GM19025 (cell line): ENCODE measurements around the gene EVA1A.

Experiments used
- ATAC-seq: cut with Tn5 transposase; IDR thresholded peaks from one replicate; pipeline ENCODE4 v1.9.1; 2021; ENCODE audit warnings: mild to moderate bottlenecking, low read depth, moderate library complexity; ENCODE audit not compliant: unreplicated experiment

Gene EVA1A

DNA sequence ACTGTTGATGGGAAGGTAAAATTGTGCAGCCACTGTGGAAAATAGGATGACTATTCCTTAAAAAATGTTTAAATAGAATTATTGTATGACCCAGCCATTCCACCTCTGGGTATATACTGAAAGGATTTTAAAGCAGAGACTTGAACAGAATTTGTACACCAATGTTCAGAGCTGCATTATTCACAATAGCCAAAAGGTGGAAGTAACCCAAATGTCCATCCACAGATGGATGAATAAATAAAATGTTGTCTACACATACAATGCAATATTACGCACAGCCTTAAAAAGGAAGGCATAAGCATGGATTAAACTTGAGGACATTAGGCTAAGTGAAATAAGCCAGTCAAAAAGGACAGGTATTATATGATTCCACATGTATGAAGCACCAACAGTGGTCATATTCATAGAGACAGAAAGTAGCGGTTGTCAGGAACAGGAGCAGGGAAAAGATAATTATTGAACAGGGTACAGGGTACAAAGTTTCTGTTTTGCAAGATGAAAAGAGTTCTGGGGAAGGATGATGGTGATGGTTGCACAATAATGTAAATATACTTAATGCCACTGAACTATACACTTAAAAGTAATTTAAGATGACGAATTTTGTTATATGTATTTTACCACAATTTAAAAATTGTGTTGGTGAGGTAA, 39.4 kb downstream of the EVA1A start:
- ATAC-seq, result no peak

DNA sequence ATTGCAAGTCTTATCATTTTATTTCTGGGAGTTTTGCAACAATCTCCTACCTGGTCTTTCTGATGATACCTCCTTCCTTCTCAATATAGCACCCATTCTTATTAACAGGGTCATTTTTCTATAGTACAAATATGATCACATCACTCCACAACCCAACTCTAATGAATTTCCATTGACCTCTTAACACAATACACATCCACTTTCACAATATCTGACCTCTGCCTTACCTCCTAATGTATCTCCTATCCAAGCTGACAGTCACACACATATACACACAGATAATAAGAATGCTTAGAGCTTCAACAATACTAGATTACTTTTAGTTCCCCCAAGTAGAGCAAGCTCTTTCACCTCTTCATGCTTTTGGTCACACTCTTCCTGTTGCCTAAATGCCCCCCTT, 40.9 kb downstream of the EVA1A start:
- ATAC-seq, result no peak

DNA sequence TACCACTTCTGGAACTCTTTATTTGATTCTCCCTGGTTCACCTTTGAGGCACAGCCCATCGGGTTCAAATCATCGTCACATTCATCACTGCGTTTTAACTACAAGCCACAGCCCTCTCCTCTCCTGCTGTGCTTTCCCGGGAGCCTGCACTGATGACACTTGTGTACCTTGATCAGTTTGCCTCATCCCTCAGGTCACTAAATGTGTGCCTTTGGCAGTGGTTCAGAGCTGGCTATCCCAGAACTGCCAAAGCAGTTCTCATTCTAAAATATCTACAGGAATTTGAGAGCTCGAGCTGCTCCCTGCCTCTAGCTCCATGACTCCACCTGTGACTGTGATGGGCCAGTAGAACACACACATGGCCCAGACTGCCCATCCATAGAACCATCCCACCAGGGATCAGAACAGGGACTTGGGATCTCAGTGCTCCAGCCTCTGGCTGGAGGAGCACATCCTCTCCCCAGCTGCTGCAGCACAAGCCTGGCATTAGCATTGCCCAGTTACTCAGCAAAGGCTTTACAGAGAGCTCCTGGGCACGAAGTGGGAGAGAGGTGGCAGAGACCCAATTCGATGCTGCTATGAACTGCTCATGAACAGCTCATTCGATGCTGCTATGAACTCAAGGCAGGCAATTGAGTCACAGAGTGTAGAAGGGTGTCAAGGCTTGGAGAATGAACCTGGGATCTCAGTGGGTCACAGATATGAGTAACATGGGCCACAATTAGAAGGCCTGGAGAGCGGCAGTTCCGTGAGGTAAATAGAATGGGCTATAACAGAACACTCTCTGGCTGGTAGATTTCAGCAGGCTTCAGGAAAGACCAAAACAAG, 41.9 kb downstream of the EVA1A start:
- ATAC-seq, result no peak

DNA sequence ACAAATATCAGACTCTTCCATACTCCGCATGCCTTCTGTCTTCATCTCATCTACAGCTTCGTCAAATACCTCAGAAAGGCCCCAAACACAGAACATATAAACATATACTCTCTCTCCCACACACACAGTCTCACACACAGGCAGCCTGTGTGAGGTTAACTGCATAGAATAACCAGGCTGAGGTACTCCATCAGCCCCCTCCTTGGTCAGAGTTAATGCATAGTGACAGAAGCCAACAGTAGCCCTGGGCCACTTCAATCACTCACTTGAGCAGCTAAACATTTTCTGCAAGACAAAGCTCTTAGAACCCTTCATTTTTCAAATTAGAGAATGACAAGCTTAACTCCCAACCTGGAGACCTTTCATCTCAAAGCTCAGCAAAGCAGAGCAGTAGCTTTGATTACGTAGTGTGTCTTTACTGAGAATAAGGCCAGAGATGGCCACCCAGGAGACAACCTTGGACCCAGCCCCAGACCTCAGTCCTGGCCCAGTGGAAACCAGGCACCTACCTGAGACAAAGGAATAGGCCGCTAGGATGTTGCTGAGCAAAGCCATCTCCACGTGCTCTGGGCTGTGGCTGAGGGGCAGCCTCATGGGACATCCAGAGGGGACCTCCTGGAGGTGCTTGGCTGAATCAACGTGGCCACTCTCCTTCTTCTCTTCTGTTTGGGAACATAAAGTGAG, 43.0 kb downstream of the EVA1A start:
- no peak for ATAC-seq

DNA sequence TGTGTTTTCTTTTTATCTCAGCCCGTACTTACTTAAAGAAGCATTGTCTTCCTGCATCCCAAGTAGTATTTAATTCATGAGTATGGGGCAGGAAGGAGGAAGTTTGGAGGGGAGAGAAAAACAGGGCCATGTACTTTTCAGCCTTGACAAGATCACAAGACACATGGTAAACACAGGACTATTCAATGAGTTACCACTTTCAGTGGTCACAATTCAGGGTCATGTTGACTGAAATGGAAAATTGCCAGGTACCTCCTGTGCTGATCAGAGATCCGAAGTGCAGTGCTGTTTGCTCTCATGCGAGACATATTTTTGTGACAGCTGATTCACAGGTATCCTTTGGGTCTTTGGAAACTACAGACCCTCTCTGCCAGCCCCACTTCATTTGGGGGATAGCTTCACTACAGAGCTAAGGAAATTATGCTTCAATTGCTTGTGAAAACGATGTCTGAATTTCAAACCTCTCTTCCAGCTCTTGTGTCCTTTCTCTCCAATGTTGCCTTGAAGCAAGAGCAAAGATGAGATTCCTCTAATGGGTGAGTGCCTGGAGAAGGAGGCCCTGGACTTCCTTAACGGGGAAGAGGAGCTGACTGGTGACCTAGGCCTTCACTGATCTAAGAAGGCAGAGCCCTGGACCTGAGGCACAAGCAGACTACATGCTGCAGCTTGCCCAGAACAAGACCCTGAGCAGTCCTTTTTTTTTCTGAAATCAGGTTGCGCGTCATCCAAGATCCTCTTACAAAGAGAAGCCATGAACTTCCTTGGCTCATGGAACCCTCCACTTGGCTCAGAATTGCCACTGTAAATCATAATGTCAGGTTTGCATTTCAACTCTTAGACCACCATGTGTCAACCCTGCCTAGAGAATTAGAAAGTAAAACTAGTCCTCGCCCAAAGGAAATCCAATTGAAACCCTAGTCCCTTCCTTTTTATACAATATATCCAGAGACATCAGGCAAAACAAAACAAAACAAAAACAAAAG, 44.1 kb downstream of the EVA1A start:
- no peak for ATAC-seq

DNA sequence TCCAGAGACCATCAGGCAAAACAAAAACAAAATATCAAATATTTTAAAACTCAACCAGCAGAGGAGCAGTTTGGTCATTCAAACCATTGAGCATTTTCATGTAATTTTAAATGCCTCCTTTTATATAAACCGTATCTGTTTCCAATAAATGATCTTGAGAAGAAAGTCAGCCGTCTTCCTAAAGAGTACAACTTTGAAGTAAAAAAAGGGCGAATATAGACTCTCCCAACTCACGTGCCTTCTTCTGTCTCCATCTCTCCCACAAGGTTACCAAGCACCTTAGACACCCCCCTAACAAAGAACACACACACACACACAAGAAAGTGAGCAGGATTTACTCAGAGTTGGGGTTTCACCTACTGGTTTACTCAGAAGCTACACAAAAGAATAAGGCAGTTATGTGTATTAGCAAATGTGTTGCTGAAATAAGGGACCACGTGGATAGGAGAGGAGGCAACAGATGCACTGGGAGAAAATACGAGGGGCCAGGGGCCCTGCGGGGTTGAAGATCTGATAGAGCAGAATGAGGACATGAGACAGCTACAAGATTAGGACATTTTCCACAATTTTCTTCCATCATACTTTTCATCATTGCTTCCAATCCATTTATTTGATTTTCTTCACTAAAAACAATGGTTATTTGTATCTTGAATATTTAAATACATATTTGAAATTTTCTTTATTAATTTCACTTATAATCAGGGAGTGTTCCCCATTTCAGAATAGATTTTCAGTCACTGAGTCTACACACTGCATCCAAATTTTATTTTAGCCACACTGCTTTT, 45.0 kb downstream of the EVA1A start:
- no peak for ATAC-seq

DNA sequence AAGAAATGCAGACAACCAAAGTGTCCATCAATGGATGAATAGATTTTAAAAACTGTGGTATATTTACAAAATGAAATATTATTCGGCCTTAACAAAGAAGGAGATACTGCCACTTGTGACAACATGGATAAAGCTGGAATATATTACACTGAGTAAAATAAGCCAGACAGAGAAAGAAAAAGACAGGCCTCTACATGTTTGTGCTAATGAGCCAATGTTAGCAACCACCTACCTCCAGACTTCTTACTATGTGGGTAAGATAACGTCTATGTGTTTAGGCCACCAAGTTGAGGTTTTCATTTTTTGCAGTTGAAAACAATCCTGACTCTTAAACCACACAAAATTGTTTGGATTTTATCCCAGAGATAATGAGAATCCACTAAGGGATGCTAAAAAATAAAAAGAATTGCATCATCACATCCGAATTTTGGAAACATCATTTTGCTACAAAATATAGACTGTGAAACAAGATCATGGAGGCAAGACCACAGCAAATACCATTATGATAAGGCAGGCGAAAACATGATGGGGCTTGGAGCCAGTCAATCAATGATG, 47.0 kb downstream of the EVA1A start:
- ATAC-seq, result no peak

DNA sequence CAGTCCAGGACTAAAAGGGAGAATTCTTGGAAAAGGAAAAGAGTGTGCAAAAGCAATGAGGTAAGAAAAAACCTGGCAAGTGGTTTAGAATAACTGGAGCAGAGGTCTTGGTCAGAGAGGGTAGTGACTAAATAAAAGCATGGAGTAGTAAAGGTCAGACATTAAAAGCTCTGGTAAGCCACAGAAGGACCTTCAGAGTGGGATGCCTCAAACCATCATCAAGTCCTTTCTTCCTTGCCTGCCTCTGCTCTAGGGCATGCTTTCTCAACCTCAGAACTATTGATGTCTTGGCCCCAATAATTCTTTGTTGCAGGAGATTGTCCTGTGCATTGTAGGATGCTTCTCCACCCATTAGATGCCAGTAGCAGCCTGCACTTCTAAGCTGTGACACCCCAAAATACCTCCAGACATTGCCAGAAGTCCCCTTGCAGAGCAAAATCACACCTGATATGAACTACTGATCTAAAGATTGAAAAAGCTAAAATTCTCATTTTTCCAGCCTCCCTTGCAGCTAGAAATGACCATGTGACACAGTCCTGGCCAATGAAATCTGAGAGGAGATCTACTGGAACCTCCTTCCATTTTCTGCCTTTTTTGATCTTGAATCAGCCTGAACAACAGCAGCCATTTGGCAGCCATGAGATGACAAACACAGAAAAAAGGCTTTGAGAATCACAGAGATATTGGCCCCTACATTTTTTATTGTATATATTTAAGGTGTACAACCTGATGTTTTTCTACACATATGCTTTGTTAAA, 48.1 kb downstream of the EVA1A start:
- ATAC-seq, result no peak

DNA sequence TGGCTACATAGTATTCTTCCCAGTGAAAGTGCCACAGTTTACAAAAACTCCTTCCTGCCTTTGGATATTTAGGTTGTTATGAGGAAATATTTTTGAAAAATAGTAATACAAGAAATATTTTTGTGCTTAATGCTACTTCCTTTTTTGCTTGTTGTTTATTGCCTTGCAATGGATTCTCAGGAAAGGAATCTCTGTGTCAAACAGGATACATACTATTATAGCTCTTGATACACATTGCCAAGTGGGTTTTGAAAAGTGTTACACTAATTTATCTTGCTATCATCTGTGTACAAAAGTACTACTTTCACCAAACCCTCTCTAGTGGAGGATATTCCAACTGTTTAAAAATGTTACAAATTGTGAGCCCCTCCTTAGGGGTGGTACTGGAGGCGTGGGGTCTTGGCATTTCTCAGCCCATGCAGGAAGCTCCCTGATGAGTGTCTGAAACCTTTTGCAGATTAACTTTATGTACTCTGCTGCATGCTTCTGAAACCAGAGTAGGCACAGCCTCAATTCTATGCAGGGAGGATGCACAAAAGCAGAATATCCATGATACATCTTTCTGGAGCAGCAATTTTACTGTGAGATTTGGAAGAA, 54.5 kb downstream of the EVA1A start:
- no peak for ATAC-seq

DNA sequence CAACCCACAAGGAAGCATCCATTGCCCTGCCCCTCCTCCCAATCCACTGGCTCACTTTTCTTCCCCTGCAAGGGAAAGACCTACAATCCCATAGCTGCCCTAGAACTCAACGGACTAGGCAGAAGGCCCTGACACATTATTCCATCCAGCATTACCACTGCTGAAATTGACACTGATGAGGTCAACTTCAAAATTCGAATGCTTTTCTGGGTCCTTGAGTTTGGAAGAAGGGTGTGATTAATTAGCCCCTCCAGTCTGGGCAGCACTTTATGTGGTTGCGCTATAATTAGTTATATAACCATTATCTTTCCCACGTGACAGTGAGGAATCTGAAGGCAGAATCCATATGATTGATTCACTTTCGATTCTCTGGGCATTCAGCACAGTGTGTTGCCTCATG, 55.7 kb downstream of the EVA1A start:
- no peak for ATAC-seq

DNA sequence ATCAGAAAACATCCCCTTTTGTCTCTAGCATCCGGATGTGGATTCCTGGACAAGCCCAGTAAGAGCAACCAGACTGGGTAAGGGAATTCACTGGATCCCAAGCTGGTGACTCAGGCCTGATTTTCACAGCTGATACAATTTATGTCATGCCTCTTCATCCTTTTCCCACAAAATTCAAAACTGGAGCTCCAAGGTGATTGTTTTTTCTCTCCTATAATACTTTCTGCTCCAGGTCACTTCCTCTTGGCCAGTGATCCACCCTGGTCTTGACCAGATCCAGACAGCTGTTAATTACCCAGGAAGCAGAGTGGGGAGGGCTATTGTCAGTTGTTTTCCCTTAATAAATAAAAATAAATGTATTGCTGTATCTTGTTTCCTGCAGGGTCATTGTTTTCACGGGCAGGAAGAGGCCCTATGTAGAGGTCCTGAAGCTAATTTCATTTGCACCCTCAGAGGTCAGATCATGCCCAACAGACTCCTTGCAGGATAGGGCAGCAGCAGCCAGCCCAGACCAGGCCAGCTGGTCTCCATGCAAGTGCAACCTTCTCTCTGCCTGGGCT, 57.6 kb downstream of the EVA1A start:
- ATAC-seq, result no peak

DNA sequence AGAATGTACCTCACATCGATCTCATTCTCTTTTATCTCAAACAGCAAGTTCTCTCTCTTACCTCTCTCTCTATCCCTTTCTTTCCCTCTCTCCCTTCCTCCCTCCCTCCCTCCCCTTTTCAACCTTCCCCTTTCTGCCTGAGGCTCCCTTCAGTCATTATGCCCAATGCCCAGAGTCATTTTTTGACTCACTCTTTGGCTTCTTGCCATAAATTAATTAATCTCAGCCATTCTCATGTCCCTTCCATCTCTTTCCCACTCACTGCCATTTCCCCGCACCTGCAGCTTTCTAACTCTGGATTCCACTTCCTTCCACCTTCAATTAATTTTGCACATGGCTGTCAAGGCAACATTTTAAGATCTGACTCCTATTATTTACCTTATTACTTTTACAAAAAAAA, 60.1 kb downstream of the EVA1A start:
- no peak for ATAC-seq

DNA sequence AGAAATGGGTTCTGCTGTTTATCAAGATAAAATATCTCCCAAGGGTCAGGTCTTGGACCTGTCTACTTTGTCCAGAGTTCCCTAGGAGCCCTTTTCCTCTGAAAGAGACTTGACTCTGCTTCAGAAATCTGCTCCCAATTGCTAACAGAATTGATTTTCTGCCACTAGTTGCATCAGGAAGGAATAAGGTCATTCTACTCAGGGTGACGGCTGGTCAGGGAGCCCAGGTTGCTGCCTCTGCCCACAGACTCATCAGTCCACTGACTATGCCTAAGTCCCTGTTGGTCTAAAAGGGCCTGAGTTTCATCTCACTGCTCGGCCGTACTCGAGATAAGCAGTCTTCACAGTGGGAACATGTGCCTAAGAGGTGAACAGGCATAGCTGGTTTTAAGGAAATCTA, 61.2 kb downstream of the EVA1A start:
- ATAC-seq, result no peak

DNA sequence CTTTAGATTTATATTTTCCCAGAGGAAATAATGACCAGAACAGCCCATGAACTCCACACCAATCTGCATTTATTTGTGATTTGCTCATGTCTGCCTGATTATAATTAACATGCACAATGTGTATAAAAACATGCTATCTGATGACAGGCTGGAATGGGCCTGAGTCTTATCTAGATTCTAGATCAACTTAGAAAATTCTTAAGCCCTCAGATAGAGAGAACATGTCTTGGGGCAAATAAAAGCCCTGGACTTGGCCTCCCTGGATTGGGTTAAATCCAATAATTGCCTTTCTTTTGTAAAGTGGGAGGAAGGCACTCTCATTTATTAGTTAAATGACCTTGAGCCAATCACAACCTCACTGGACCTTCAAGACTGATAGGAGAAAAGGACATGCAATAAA, 61.8 kb downstream of the EVA1A start:
- ATAC-seq, result no peak

DNA sequence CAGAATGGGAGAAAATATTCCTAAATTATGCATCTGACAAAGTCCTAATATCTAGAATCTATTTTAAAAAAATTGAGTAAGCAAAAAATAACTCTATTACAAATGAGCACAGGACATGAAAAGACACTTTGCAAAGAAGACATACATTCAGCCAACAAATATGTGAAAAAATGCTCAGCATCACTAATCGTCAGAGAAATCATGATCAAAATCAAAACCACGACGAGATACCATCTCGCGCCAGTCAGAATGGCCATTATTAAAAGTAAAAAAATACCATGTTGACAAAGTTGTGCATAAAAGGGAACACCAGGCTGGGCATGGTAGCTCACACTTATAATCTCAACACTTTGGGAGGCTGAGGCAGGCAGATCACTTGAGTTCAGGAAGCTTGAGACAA, 63.5 kb downstream of the EVA1A start:
- no peak for ATAC-seq

DNA sequence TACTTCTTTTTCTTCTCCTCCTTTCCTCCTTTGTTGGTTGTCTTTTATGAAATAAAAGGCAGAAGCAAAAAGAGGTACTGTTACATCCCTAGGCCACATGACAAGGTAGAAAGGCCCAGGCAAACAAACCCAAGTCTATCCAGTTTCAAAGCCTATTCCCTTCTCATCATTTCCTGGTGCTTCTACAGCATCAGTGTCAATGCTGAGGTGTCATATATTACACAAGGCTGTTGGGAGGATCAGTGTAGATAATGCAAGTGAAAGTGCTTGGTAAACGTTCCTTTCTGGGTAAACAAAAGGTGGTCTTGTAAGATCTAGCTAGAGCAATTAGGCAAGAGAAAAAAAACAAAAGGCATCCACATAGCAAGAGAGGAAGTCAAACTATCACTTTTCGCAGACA, 64.9 kb downstream of the EVA1A start:
- no peak for ATAC-seq

DNA sequence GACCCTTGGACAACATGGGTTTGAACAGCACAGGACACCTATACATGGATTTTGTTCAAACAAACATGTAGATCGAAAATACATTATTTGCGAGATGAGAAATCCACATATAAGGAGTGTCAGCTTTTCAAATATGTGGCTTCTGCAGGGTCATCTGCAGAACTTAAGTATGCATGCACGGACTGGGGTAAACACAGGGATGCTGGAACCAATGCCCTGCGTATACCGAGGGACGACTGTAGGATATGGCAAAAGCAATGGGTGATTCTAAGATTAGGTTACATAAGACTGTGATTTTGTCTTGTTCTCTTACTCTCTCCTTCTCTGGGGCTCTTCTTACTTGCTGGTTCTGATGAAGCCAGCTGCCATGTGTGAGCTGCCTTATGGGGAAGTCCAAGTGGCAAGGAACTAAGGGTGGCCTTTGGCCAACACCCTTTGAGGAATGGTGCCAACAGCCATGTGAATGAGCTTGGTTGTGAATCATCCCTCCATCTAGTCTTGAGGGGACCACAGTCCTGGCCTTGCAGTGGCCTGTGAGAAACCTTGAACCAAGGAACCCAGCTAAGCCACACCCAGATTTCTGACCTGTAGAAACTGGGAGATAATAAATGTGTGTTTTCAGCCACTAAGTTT, 66.5 kb downstream of the EVA1A start:
- ATAC-seq, result no peak

DNA sequence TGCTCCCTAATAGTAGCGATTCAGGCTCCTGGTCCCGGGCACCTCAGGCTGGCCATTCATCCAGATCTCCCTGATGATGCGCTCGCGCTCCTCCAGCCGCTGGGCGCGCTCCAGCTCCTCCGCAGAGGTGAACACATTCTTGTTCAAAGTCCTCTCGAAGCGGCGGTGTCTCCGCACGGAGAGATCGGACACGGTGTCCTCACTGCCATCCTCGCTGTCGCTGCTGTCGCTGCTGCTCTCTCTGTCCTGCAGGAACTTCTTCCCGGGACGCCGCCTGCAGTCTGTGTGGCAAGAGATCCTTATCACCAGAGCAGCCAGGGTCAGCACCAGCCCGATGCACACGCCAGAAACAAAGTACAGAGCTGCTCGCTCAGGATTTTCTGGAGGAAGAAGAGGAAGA, 67.5 kb downstream of the EVA1A start:
- no peak for ATAC-seq
